Measurements from ENCODE around the gene LORICRIN.

Gene LORICRIN, protein sequence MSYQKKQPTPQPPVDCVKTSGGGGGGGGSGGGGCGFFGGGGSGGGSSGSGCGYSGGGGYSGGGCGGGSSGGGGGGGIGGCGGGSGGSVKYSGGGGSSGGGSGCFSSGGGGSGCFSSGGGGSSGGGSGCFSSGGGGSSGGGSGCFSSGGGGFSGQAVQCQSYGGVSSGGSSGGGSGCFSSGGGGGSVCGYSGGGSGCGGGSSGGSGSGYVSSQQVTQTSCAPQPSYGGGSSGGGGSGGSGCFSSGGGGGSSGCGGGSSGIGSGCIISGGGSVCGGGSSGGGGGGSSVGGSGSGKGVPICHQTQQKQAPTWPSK

GRCh38 chr1:153259387-153259786 is at the start of gene LORICRIN:
Gene LORICRIN (plus strand): TSS chr1:153259687. CDS start chr1:153260950, 1,263 bp downstream.
- no peak within 1 kb of the TSS for H3K4me3 ChIP-seq (ENCODE audit: insufficient read depth, low read length, poor library complexity, severe bottlenecking)
- no peaks in the 10 kb centered on the region for H4K20me1 ChIP-seq (ENCODE audit: low read depth, low read length)
- H2AFZ ChIP-seq (ENCODE audit: low read depth, low read length, severe bottlenecking): no peak within 1 kb of the TSS
- H3K9me2 ChIP-seq (replicated peaks; ENCODE audit: insufficient read depth, low read length): no peaks in the 10 kb centered on the region
- H3K9ac ChIP-seq (ENCODE audit: low read length): no peak within 1 kb of the TSS
- TF ChIP-seq, protein P1, sequence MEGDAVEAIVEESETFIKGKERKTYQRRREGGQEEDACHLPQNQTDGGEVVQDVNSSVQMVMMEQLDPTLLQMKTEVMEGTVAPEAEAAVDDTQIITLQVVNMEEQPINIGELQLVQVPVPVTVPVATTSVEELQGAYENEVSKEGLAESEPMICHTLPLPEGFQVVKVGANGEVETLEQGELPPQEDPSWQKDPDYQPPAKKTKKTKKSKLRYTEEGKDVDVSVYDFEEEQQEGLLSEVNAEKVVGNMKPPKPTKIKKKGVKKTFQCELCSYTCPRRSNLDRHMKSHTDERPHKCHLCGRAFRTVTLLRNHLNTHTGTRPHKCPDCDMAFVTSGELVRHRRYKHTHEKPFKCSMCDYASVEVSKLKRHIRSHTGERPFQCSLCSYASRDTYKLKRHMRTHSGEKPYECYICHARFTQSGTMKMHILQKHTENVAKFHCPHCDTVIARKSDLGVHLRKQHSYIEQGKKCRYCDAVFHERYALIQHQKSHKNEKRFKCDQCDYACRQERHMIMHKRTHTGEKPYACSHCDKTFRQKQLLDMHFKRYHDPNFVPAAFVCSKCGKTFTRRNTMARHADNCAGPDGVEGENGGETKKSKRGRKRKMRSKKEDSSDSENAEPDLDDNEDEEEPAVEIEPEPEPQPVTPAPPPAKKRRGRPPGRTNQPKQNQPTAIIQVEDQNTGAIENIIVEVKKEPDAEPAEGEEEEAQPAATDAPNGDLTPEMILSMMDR (IDR thresholded peaks at IDR 0.05; ENCODE audit: insufficient read depth, low read length, poor library complexity, severe bottlenecking): no peak
- TF ChIP-seq EZH2phosphoT487 (conservative IDR thresholded peaks at IDR 0.05; ENCODE audit: low read length): no peak
- H3K79me2 ChIP-seq (ENCODE audit: insufficient read depth, low read length): no peaks in the 10 kb centered on the region
- no peaks in the 10 kb centered on the region for H3K36me3 ChIP-seq (ENCODE audit: low read length)
- no peaks in the 10 kb centered on the region for H3K27me3 ChIP-seq (ENCODE audit: low read length)
- H3K9me3 ChIP-seq (ENCODE audit: insufficient read depth, low read length): no peaks in the 10 kb centered on the region
- no peak within 1 kb of the TSS for H3K27ac ChIP-seq (ENCODE audit: low read depth, low read length)
- H3K4me2 ChIP-seq (ENCODE audit: low read depth, low read length, poor library complexity, severe bottlenecking): no peak within 1 kb of the TSS
- no peaks in the 10 kb centered on the region for H3F3A ChIP-seq (ENCODE audit: insufficient read depth)

GRCh38 chr1:153210206-153210605 is 49.3 kb upstream of the LORICRIN start:
- no peaks in the 10 kb centered on the region for H3K79me2 ChIP-seq (ENCODE audit: insufficient read depth, low read length)
- no peaks in the 10 kb centered on the region for H4K20me1 ChIP-seq (ENCODE audit: low read depth, low read length)
- no peaks in the 10 kb centered on the region for H3K9me2 ChIP-seq (replicated peaks; ENCODE audit: insufficient read depth, low read length)
- H3K27ac ChIP-seq (ENCODE audit: low read depth, low read length): no peak overlapping the region
- H3K4me3 ChIP-seq (ENCODE audit: insufficient read depth, low read length, poor library complexity, severe bottlenecking): no peak overlapping the region
- no peaks in the 10 kb centered on the region for H3F3A ChIP-seq (ENCODE audit: insufficient read depth)
- H3K4me2 ChIP-seq (ENCODE audit: low read depth, low read length, poor library complexity, severe bottlenecking): no peak overlapping the region
- no peaks in the 10 kb centered on the region for H3K9me3 ChIP-seq (ENCODE audit: insufficient read depth, low read length)
- H3K27me3 ChIP-seq (ENCODE audit: low read length): no peaks in the 10 kb centered on the region
- no peak overlapping the region for H3K9ac ChIP-seq (ENCODE audit: low read length)
- no peak overlapping the region for H2AFZ ChIP-seq (ENCODE audit: low read depth, low read length, severe bottlenecking)
- no peaks in the 10 kb centered on the region for H3K36me3 ChIP-seq (ENCODE audit: low read length)
- TF ChIP-seq, protein P1 (IDR thresholded peaks at IDR 0.05; ENCODE audit: insufficient read depth, low read length, poor library complexity, severe bottlenecking): no peak
- no peak for TF ChIP-seq EZH2phosphoT487 (conservative IDR thresholded peaks at IDR 0.05; ENCODE audit: low read length)

DNA sequence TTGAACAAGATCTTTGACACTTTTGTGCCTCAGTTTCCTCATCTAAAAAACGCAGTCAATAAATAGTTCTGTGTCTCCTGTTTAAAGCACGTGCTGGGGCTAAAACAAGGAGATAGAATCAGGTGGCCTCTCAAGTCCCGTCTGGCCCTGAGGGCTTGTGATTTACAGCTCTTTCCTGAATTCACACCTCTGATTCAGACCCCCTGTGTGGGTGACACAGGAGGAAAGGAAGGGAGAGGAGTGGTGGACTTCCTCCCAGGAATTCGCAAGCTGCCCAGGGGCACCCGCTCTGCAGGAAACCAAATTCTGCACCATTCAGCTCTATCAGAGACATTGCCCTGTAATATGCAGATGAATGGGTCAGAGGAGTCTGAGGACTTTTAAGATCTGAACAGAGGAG is 47.3 kb upstream of the LORICRIN start:
- Histone ChIP-seq H3K36me3 (ENCODE audit: low read length) (no peaks in the 10 kb centered on the region), H3K79me2 (ENCODE audit: insufficient read depth, low read length) (no peaks in the 10 kb centered on the region), H2AFZ (ENCODE audit: low read depth, low read length, severe bottlenecking) (no peak overlapping the region), H3K27me3 (ENCODE audit: low read length) (no peaks in the 10 kb centered on the region), H3K9ac (ENCODE audit: low read length) (no peak overlapping the region), H3K4me3 (ENCODE audit: insufficient read depth, low read length, poor library complexity, severe bottlenecking) (no peak overlapping the region), H3K27ac (ENCODE audit: low read depth, low read length) (no peak overlapping the region), H3K4me2 (ENCODE audit: low read depth, low read length, poor library complexity, severe bottlenecking) (no peak overlapping the region), H3K9me3 (ENCODE audit: insufficient read depth, low read length) (no peaks in the 10 kb centered on the region), H3K9me2 (replicated peaks; ENCODE audit: insufficient read depth, low read length) (no peaks in the 10 kb centered on the region), H4K20me1 (ENCODE audit: low read depth, low read length) (no peaks in the 10 kb centered on the region), H3F3A (ENCODE audit: insufficient read depth) (no peaks in the 10 kb centered on the region)
- TF ChIP-seq EZH2phosphoT487 (conservative IDR thresholded peaks at IDR 0.05; ENCODE audit: low read length): no peak
- TF ChIP-seq, protein P1 (IDR thresholded peaks at IDR 0.05; ENCODE audit: insufficient read depth, low read length, poor library complexity, severe bottlenecking): no peak

Data from SU-DHL-6 (cell line).